GM12878 (cell line): ENCODE results near the gene ADGRV1.

Experiments
- CHD2 ChIP-seq: IDR thresholded peaks from 2 replicates; pipeline ENCODE4 v1.6.1; 2011; ENCODE audit warnings: low read depth, low read length, improper control_type of control experiment, borderline replicate concordance
- CREM ChIP-seq: IDR thresholded peaks from 2 replicates; pipeline ENCODE4 v1.6.1; 2014; ENCODE audit warnings: antibody characterized with exemption, low read depth
- FOS ChIP-seq: IDR thresholded peaks from 3 replicates; pipeline ENCODE4 v1.6.1; 2011; ENCODE audit warnings: borderline replicate concordance; ENCODE audit not compliant: insufficient read length; ENCODE audit errors: extremely low read depth
- RAD21 ChIP-seq: IDR thresholded peaks from 2 replicates; pipeline ENCODE4 v1.6.1; 2011; ENCODE audit warnings: mild to moderate bottlenecking, low read depth, low read length, moderate library complexity; ENCODE audit not compliant: insufficient read depth
- RBBP5 ChIP-seq: fragments of 200-600 bp; sonication (generic); conservative IDR thresholded peaks from 2 replicates; pipeline ENCODE4 v1.6.1; 2016
- RELA ChIP-seq: fragments of 450-650 bp; IDR thresholded peaks from 2 replicates; pipeline ENCODE4 v1.8.0; 2014; ENCODE audit warnings: borderline replicate concordance; ENCODE audit not compliant: partially characterized antibody
- REST ChIP-seq: IDR thresholded peaks from 2 replicates; pipeline ENCODE4 v1.6.1; 2012; ENCODE audit warnings: mild to moderate bottlenecking, low read depth, low read length
- SP1 ChIP-seq: IDR thresholded peaks from one replicate; pipeline ENCODE4 v1.6.1; 2011; ENCODE audit warnings: low read depth, low read length
- SPI1 ChIP-seq: IDR thresholded peaks from 2 replicates; pipeline ENCODE4 v1.6.1; 2011; ENCODE audit warnings: low read depth, mild to moderate bottlenecking, low read length, moderate library complexity, borderline replicate concordance; ENCODE audit not compliant: insufficient read depth
- TAF1 ChIP-seq: IDR thresholded peaks from 2 replicates; pipeline ENCODE4 v1.6.1; 2011; ENCODE audit warnings: mild to moderate bottlenecking, low read depth, low read length, borderline replicate concordance
- TARDBP ChIP-seq: IDR thresholded peaks from 2 replicates; pipeline ENCODE4 v1.6.1; 2016; ENCODE audit warnings: borderline replicate concordance
- TF ChIP-seq, protein P1 (sequence below), 3 experiments: IDR thresholded peaks in 2 of 3; conservative IDR thresholded peaks in 1 of 3; 2 replicates each; pipeline ENCODE4 v1.5.1; 2011; ENCODE audit warnings: low read depth in 3 of 3, low read length in 3 of 3, mild to moderate bottlenecking in 3 of 3, control low read depth in 2 of 3, moderate library complexity in 2 of 3, inconsistent platforms in 1 of 3, mixed read lengths in 1 of 3; ENCODE audit not compliant: control insufficient read depth in 2 of 3, insufficient read depth in 1 of 3; ENCODE audit errors: extremely low read depth in 1 of 3
- TF ChIP-seq, protein P2 (sequence below): IDR thresholded peaks from 2 replicates; pipeline ENCODE4 v1.6.1; 2011; ENCODE audit warnings: low read depth, mild to moderate bottlenecking, low read length, moderate library complexity, borderline replicate concordance; ENCODE audit errors: extremely low read depth

DNA sequence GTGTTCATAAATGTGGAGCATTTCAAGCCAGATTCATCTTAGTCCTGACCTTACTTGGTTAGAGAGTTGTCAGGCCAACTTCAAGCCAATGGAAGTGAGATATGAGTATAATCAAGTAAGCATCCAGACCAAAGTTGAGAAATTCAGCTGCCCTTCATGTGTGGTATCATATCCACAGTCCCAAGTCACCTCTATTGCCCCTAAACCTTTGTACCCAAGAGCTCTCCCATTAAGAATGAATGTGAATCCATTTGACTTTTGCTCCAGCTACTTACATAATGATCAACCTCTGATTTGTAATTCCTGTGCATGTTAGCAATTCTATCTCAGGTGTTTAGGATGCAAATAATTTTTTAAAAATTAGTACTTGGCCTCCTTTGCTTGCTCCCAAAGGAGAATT, 342.7 kb downstream of the ADGRV1 start:
- no peak for TF ChIP-seq RELA
- TF ChIP-seq SP1 = no peak
- TF ChIP-seq, protein P1, sequence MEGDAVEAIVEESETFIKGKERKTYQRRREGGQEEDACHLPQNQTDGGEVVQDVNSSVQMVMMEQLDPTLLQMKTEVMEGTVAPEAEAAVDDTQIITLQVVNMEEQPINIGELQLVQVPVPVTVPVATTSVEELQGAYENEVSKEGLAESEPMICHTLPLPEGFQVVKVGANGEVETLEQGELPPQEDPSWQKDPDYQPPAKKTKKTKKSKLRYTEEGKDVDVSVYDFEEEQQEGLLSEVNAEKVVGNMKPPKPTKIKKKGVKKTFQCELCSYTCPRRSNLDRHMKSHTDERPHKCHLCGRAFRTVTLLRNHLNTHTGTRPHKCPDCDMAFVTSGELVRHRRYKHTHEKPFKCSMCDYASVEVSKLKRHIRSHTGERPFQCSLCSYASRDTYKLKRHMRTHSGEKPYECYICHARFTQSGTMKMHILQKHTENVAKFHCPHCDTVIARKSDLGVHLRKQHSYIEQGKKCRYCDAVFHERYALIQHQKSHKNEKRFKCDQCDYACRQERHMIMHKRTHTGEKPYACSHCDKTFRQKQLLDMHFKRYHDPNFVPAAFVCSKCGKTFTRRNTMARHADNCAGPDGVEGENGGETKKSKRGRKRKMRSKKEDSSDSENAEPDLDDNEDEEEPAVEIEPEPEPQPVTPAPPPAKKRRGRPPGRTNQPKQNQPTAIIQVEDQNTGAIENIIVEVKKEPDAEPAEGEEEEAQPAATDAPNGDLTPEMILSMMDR (IDR thresholded peaks at IDR 0.05 in 2 of 3, conservative IDR thresholded peaks at IDR 0.05 in 1 of 3; ENCODE audit: control insufficient read depth in 2 of 3, extremely low read depth in 1 of 3, insufficient read depth in 1 of 3, low read depth in 3 of 3, low read length in 3 of 3) = no peak
- no peak for TF ChIP-seq FOS
- TF ChIP-seq REST = no peak
- TF ChIP-seq CREM = no peak
- no peak for TF ChIP-seq CHD2
- no peak for TF ChIP-seq TAF1
- TF ChIP-seq SPI1 = no peak
- TF ChIP-seq RAD21 = no peak
- TF ChIP-seq, protein P2, sequence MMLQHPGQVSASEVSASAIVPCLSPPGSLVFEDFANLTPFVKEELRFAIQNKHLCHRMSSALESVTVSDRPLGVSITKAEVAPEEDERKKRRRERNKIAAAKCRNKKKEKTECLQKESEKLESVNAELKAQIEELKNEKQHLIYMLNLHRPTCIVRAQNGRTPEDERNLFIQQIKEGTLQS = no peak
- TF ChIP-seq TARDBP = no peak
- no peak for TF ChIP-seq RBBP5
